MV-4-11 (cell line): ENCODE measurements around the gene ZNF679.
"Not testable (repeated sequence)": the region's sequence is repeated elsewhere in the genome, so short reads cannot be mapped to it uniquely, and the experiment has no call there.

Source experiments
- DNase-seq: peaks from one replicate; lab custom pipeline; 2025; lab: John Stamatoyannopoulos, UW

Gene ZNF679

GRCh38 chr7:64310426-64310825 is 82.2 kb downstream of the ZNF679 start:
- DNase-seq = no peak

- no peak for DNase-seq
These were observed 84.6 kb downstream of the ZNF679 start for GRCh38 chr7:64312826-64313225.

DNA sequence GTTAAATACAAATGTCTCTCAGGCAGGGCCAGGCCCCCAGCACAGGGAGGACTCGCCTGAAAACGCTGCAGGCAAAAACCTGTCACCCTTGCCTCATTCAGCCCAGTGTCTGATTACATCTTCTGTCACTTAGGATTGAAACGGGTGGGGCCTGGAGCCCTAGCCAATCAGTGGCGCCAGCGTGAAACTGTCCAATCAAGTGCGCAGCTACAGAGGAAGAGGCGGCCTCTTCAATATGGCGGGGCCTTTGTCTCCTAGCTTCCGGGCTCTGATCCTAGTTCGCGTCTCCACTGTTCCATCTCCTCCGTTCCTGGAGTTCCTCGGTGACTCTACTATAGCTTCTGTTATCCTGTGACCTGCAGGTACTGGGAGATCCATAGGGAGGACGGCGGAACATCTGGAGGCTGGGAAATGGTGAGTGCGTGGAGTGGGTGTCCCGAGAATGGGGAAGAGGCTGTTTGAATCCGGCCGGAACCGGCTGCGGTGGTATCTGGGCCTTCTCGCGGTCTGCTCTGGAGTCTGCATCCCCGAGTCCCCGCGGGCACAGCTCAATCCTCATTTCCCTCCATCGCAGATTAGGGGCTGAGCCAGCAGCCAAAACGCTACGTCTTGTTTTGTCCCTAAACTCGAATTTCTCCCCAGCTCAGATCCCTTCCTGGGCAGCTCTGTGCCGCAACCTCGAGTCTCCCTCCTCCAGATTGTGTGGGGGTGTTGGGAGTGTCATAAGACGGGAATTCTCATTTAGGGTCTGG is 85.6 kb downstream of the ZNF679 start, which contains the start of gene ZNF736:
ZNF736 (plus strand) TSS at position 222 of the 752 bp plus-strand sequence; CDS start at position 412, 190 bp downstream.
- DNase-seq = peak; percentile 95

DNA sequence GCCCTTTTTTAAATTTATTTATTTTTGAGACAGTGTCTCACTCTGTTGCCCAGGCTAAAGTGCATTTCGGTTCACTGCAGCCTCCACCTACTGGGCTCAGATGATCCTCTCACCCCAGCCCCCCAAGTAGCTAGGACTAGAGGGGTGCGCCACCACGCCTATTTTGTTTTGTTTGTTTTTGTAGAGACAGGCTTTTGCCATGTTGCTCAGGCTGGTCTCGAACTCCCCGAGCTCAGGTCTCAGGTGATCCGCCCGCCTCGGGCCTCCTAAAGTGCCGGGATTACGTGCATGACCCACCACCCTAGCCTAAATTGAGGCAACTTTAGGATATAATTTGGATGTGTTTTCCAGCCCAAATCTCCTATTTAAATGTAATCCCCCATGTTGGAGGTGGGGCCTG is 86.3 kb downstream of the ZNF679 start:
- DNase-seq = no peak

GRCh38 chr7:64316031-64316742 is 87.9 kb downstream of the ZNF679 start:
- DNase-seq = not testable (repeated sequence)
